ENCODE measurements around the gene DNMBP. TPM values are rescaled to one million over a fixed set of nuclear protein-coding genes. Genes with fewer than 3 reads are reported as not detected.

Gene DNMBP
- total RNA-seq, 1 donor from 2014 or later, result 5.0 TPM

GRCh38 chr10:99880080-99880835, 129.5 kb downstream of the DNMBP start:
- no peaks in the 10 kb centered on the region for H3K27me3 ChIP-seq (ENCODE audit: control insufficient read depth, insufficient read depth, low read length)
- no peak for TF ChIP-seq CTCF (IDR thresholded peaks at IDR 0.05; ENCODE audit: insufficient read depth, low read length, severe bottlenecking)
- H3K36me3 ChIP-seq (ENCODE audit: control insufficient read depth, insufficient read depth, low read length), result peaks cover 27% of the 10 kb centered on the region
- FAIRE-seq (no peak), DNase-seq (ENCODE audit: low read depth) (no peak)
- H3K4me3 ChIP-seq (ENCODE audit: low read depth, low read length), result no peak overlapping the region

GRCh38 chr10:99875473-99875872, 134.3 kb downstream of the DNMBP start:
- Histone ChIP-seq H3K36me3 (ENCODE audit: control insufficient read depth, insufficient read depth, low read length) (peaks cover 18% of the 10 kb centered on the region), H3K4me3 (ENCODE audit: low read depth, low read length) (no peak overlapping the region), H3K27me3 (ENCODE audit: control insufficient read depth, insufficient read depth, low read length) (no peaks in the 10 kb centered on the region)
- no peak for TF ChIP-seq CTCF (IDR thresholded peaks at IDR 0.05; ENCODE audit: insufficient read depth, low read length, severe bottlenecking)
- DNase-seq (ENCODE audit: low read depth), result no peak
- no peak for FAIRE-seq

- H3K36me3 ChIP-seq (ENCODE audit: control insufficient read depth, insufficient read depth, low read length), result peaks cover 11% of the 10 kb centered on the region
- no peak for TF ChIP-seq CTCF (IDR thresholded peaks at IDR 0.05; ENCODE audit: insufficient read depth, low read length, severe bottlenecking)
- peak; percentile 68 for FAIRE-seq
Measured at GRCh38 chr10:99874341-99875085, 135.2 kb downstream of the DNMBP start.

GRCh38 chr10:99873846-99874245, 135.9 kb downstream of the DNMBP start:
- FAIRE-seq (no peak), DNase-seq (ENCODE audit: low read depth) (no peak)
- H3K27me3 ChIP-seq (ENCODE audit: control insufficient read depth, insufficient read depth, low read length), result peaks cover 5% of the 10 kb centered on the region
- no peak overlapping the region for H3K4me3 ChIP-seq (ENCODE audit: low read depth, low read length)
- TF ChIP-seq CTCF (IDR thresholded peaks at IDR 0.05; ENCODE audit: insufficient read depth, low read length, severe bottlenecking), result no peak
- H3K36me3 ChIP-seq (ENCODE audit: control insufficient read depth, insufficient read depth, low read length), result peaks cover 10% of the 10 kb centered on the region

More at GRCh38 chr10:99874341-99875085, 135.2 kb downstream of the DNMBP start:
- Histone ChIP-seq H3K27me3 (ENCODE audit: control insufficient read depth, insufficient read depth, low read length) (no peaks in the 10 kb centered on the region), H3K4me3 (ENCODE audit: low read depth, low read length) (no peak overlapping the region)
- no peak for DNase-seq (ENCODE audit: low read depth)

GRCh38 chr10:99872367-99873162, 137.2 kb downstream of the DNMBP start:
- no peak overlapping the region for H3K4me3 ChIP-seq (ENCODE audit: low read depth, low read length)
- peaks cover 4% of the 10 kb centered on the region for H3K36me3 ChIP-seq (ENCODE audit: control insufficient read depth, insufficient read depth, low read length)
- TF ChIP-seq CTCF (IDR thresholded peaks at IDR 0.05; ENCODE audit: insufficient read depth, low read length, severe bottlenecking), result no peak
- FAIRE-seq (peak; percentile 43), DNase-seq (ENCODE audit: low read depth) (peak; percentile 15)
- H3K27me3 ChIP-seq (ENCODE audit: control insufficient read depth, insufficient read depth, low read length), result peaks cover 5% of the 10 kb centered on the region

Measured in bronchial epithelial cell (primary cell).